HepG2 (cell line): ENCODE measurements around the gene INO80E. TPM values are rescaled to one million over a fixed set of nuclear protein-coding genes. Genes with fewer than 3 reads are reported as not detected.

Experiments
- ARNTL ChIP-seq: sonication (generic); formaldehyde crosslinking; IDR thresholded peaks from 2 replicates; pipeline ENCODE4 v1.4.0; 2020; ENCODE audit warnings: mild to moderate bottlenecking, missing genetic modification reagents
- CREB3 ChIP-seq: sonication (generic); formaldehyde crosslinking; IDR thresholded peaks from 2 replicates; pipeline ENCODE4 v1.5.0; 2020; ENCODE audit warnings: missing genetic modification reagents
- HMGXB4 ChIP-seq, 2 experiments: sonication (generic) in 1 of 2; formaldehyde crosslinking in 1 of 2; IDR thresholded peaks; 2 replicates each; pipeline versions ENCODE4 v1.4.0 to v1.6.1; 2018 to 2020; ENCODE audit warnings: missing genetic modification reagents in 2 of 2, borderline replicate concordance in 1 of 2, low read depth in 1 of 2, mild to moderate bottlenecking in 1 of 2, missing biosample characterization in 1 of 2
- KLF15 ChIP-seq: sonication (generic); formaldehyde crosslinking; IDR thresholded peaks from 2 replicates; pipeline ENCODE4 v1.8.1; 2023; ENCODE audit warnings: borderline replicate concordance, mild to moderate bottlenecking, inconsistent platforms, missing genetic modification reagents, mixed read lengths
- MAFF ChIP-seq: IDR thresholded peaks from 2 replicates; pipeline ENCODE4 v1.6.1; 2011; ENCODE audit warnings: low read depth, low read length, improper control_type of control experiment
- MAFK ChIP-seq, 2 experiments: IDR thresholded peaks in 1 of 2; conservative IDR thresholded peaks in 1 of 2; 2 replicates each; pipeline ENCODE4 v1.6.1; 2011; ENCODE audit warnings: improper control_type of control experiment in 2 of 2, low read length in 2 of 2
- MXD4 ChIP-seq: IDR thresholded peaks from 2 replicates; pipeline ENCODE4 v1.6.1; 2016; ENCODE audit warnings: mild to moderate bottlenecking, missing biosample characterization, missing genetic modification reagents
- PCBP1 ChIP-seq: fragments of 200-400 bp; formaldehyde crosslinking; IDR thresholded peaks from 2 replicates; pipeline ENCODE4 v1.6.1; 2017; ENCODE audit warnings: mild to moderate bottlenecking, low read depth, low read length, borderline replicate concordance
- PHB2 ChIP-seq: fragments of 450-650 bp; IDR thresholded peaks from 2 replicates; pipeline ENCODE4 v1.6.1; 2018; ENCODE audit not compliant: partially characterized antibody
- SMC3 ChIP-seq: IDR thresholded peaks from 2 replicates; pipeline ENCODE4 v1.6.1; 2011; ENCODE audit warnings: low read length, improper control_type of control experiment
- UBTF ChIP-seq: sonication (generic); formaldehyde crosslinking; IDR thresholded peaks from 2 replicates; pipeline ENCODE4 v1.4.0; 2020; ENCODE audit warnings: mild to moderate bottlenecking, missing genetic modification reagents
- ZNF121 ChIP-seq: sonication (generic); formaldehyde crosslinking; IDR thresholded peaks from 2 replicates; pipeline ENCODE4 v1.5.0; 2020; ENCODE audit warnings: mild to moderate bottlenecking, missing genetic modification reagents
- ZNF180 ChIP-seq: sonication (generic); formaldehyde crosslinking; IDR thresholded peaks from 2 replicates; pipeline ENCODE4 v1.4.0; 2020; ENCODE audit warnings: low read depth, missing genetic modification reagents, borderline replicate concordance
- ZNF337 ChIP-seq: sonication (generic); formaldehyde crosslinking; IDR thresholded peaks from 2 replicates; pipeline ENCODE4 v1.5.1; 2020; ENCODE audit warnings: missing genetic modification reagents, low read depth, mild to moderate bottlenecking, borderline replicate concordance
- ZNF343 ChIP-seq: sonication (generic); formaldehyde crosslinking; IDR thresholded peaks from 2 replicates; pipeline ENCODE4 v1.4.0; 2020; ENCODE audit warnings: mild to moderate bottlenecking, missing genetic modification reagents
- ZNF530 ChIP-seq: sonication (generic); formaldehyde crosslinking; IDR thresholded peaks from 2 replicates; pipeline ENCODE4 v1.5.0; 2020; ENCODE audit warnings: low read depth, mild to moderate bottlenecking, missing genetic modification reagents
- polyA plus RNA-seq, 8 experiments: library from polyadenylated mRNA; depleted of rRNA in 3 of 8; stranded (reverse) in 7 of 8; unstranded in 1 of 8; fragments of >200 nt; fragmentation: Illumina TruSeq in 4 of 8; extraction: Trizol in 4 of 8; gene quantifications; 2 replicates each; pipeline versions ENCODE4 v1.2.1 to v1.2.3, GENCODE V29; 2011 to 2016; ENCODE audit warnings: low read depth in 4 of 8, missing spikeins in 1 of 8, mixed read lengths in 1 of 8; ENCODE audit not compliant: insufficient read depth in 1 of 8
- total RNA-seq, 5 experiments: library from RNA; depleted of rRNA; stranded (reverse); fragments of >200 nt; fragmentation: Illumina TruSeq; extraction: Trizol; gene quantifications; 2 replicates each; pipeline ENCODE4 v1.2.3, GENCODE V29; 2016; ENCODE audit warnings: low read depth in 1 of 5
- TF ChIP-seq, protein P1 (sequence below): IDR thresholded peaks from 2 replicates; pipeline ENCODE4 v1.6.1; 2016; ENCODE audit warnings: missing compliant biosample characterization, missing genetic modification reagents, borderline replicate concordance
- TF ChIP-seq, protein P2 (sequence below): sonication (generic); formaldehyde crosslinking; IDR thresholded peaks from 2 replicates; pipeline ENCODE4 v1.4.0; 2020; ENCODE audit warnings: missing genetic modification reagents

Gene INO80E
- total and polyA plus RNA-seq, 2 of the 13 experiments (the other 11 are each of a cell fraction or from before 2014, with no cell fraction given) = 25.8 to 45.6 TPM

GRCh38 chr16:30052671-30053372, 56.8 kb downstream of the INO80E start (continued):
- peak; percentile 84 for TF ChIP-seq UBTF (CRISPR knock-in tag)
- peak; percentile 96 for TF ChIP-seq MXD4 (CRISPR knock-in tag)
- peak; percentile 65; the same call in 1 of the 2 replicates for TF ChIP-seq ARNTL
- TF ChIP-seq, protein P1, sequence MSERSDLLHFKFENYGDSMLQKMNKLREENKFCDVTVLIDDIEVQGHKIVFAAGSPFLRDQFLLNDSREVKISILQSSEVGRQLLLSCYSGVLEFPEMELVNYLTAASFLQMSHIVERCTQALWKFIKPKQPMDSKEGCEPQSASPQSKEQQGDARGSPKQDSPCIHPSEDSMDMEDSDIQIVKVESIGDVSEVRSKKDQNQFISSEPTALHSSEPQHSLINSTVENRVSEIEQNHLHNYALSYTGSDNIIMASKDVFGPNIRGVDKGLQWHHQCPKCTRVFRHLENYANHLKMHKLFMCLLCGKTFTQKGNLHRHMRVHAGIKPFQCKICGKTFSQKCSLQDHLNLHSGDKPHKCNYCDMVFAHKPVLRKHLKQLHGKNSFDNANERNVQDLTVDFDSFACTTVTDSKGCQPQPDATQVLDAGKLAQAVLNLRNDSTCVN (CRISPR knock-in tag) = peak; percentile 82
- TF ChIP-seq ZNF337 = peak; percentile 96; the same call in 1 of the 2 replicates
- 0 out of 2 replicates have a peak, but pooled peaks have one; percentile 30 for TF ChIP-seq ZNF121
- peak; percentile 74 to 91 for TF ChIP-seq HMGXB4 (CRISPR knock-in tag; IDR thresholded peaks at IDR 0.05; ENCODE audit: borderline replicate concordance in 1 of 2, low read depth in 1 of 2)
- TF ChIP-seq KLF15 (CRISPR knock-in tag) = peak; percentile 92
- TF ChIP-seq MAFK (conservative IDR thresholded peaks at IDR 0.05 in 1 of 2, IDR thresholded peaks at IDR 0.05 in 1 of 2; ENCODE audit: low read length in 2 of 2) = no peak
- TF ChIP-seq PCBP1 = peak; percentile 85; the same call in 1 of the 2 replicates
- TF ChIP-seq, protein P2, sequence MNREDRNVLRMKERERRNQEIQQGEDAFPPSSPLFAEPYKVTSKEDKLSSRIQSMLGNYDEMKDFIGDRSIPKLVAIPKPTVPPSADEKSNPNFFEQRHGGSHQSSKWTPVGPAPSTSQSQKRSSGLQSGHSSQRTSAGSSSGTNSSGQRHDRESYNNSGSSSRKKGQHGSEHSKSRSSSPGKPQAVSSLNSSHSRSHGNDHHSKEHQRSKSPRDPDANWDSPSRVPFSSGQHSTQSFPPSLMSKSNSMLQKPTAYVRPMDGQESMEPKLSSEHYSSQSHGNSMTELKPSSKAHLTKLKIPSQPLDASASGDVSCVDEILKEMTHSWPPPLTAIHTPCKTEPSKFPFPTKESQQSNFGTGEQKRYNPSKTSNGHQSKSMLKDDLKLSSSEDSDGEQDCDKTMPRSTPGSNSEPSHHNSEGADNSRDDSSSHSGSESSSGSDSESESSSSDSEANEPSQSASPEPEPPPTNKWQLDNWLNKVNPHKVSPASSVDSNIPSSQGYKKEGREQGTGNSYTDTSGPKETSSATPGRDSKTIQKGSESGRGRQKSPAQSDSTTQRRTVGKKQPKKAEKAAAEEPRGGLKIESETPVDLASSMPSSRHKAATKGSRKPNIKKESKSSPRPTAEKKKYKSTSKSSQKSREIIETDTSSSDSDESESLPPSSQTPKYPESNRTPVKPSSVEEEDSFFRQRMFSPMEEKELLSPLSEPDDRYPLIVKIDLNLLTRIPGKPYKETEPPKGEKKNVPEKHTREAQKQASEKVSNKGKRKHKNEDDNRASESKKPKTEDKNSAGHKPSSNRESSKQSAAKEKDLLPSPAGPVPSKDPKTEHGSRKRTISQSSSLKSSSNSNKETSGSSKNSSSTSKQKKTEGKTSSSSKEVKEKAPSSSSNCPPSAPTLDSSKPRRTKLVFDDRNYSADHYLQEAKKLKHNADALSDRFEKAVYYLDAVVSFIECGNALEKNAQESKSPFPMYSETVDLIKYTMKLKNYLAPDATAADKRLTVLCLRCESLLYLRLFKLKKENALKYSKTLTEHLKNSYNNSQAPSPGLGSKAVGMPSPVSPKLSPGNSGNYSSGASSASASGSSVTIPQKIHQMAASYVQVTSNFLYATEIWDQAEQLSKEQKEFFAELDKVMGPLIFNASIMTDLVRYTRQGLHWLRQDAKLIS (CRISPR knock-in tag) = no peak
- TF ChIP-seq SMC3 = no peak
- TF ChIP-seq PHB2 = no peak
- no peak for TF ChIP-seq CREB3 (CRISPR knock-in tag)
- no peak for TF ChIP-seq ZNF530 (CRISPR knock-in tag)
- no peak for TF ChIP-seq MAFF
- TF ChIP-seq ZNF343 (CRISPR knock-in tag) = peak; percentile 98
- TF ChIP-seq ZNF180 (CRISPR knock-in tag) = peak; percentile 74; the same call in 1 of the 2 replicates
